Activated CD8-positive, alpha-beta memory T cell treated with anti-CD3 and anti-CD28 coated beads for 36 hours (primary cell): ENCODE data around the gene CAPSL. TPM values are rescaled to one million over a fixed set of nuclear protein-coding genes. Genes with fewer than 3 reads are reported as not detected.
"Not testable (repeated sequence)": the region's sequence is repeated elsewhere in the genome, so short reads cannot be mapped to it uniquely, and the experiment has no call there.

ENCODE experiments used
- CTCF ChIA-PET: fragments of 350-600 bp; sonication (Branson Sonifier 250); formaldehyde crosslinking; loops from one replicate; lab custom pipeline; 2021; ENCODE audit warnings: antibody characterized with exemption; lab: Charles Lee
- POLR2A ChIA-PET: fragments of 350-600 bp; sonication (Branson Sonifier 250); formaldehyde crosslinking; loops from one replicate; lab custom pipeline; 2021; ENCODE audit warnings: antibody characterized with exemption; lab: Charles Lee
- total RNA-seq, 2 experiments: library from RNA; stranded (reverse); gene quantifications; one replicate each; pipeline ENCODE4 v1.2.3, GENCODE V29; 2021

CAPSL gene
- under 1 TPM; 0.27 to 0.44 TPM for total RNA-seq

GRCh38 chr5:35938568-35939227 lies at the start of gene CAPSL:
Gene CAPSL (minus strand): TSS chr5:35938622. CDS start chr5:35921120, 17,502 bp downstream.
- POLR2A ChIA-PET = no interaction called here
- CTCF ChIA-PET = interaction anchor here (0.5 kb wide), 1 partner anchor 1500 kb away, joined by 3 read pairs; no protein-coding TSS in a partner anchor

DNA sequence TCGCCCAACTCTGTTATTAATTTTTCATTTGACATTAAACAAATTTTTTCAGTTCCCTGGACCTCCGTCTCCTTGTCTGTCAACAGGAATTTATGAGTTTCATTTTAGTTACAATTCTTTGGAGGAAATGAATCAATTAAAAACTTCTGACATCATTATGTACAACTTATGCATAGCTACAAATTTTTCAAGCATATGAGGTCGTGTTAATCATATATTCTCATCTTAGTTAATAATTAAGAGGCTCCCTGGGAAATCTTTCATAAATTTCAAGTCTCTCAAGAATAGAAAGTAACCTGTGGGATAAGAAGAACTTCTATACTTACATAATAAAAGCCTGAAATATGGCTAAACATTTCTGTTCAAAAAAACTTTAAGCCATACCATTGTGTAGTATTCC lies 49.4 kb upstream of the CAPSL start:
- POLR2A ChIA-PET = no interaction called here
- CTCF ChIA-PET = no interaction called here

- CTCF ChIA-PET = no interaction called here
- POLR2A ChIA-PET = no interaction called here
Measured at GRCh38 chr5:35979715-35980114, 41.3 kb upstream of the CAPSL start.

DNA sequence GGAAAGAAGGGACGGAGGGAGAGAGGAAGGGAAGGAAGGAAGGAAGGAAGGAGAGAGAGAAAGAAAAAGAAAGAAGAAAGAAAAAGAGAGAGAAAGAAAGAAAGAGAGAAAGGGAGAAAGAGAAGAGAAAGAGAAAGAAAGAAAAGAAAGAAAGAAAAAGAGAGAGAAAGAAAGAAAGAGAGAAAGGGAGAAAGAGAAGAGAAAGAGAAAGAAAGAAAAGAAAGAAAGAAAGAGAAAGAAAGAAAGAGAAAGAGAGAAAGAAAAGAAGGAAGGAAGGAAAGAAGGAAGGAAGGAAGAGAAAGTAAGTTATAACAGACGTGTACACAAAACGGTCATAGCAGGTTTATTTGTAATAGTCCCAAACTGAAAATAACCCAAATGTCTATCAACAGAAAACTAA lies 38.4 kb upstream of the CAPSL start:
- POLR2A ChIA-PET, CTCF ChIA-PET: not testable (repeated sequence)

- ChIA-PET POLR2A (no interaction called here), CTCF (no interaction called here)
Measured at GRCh38 chr5:35974570-35974969, 36.1 kb upstream of the CAPSL start.

DNA sequence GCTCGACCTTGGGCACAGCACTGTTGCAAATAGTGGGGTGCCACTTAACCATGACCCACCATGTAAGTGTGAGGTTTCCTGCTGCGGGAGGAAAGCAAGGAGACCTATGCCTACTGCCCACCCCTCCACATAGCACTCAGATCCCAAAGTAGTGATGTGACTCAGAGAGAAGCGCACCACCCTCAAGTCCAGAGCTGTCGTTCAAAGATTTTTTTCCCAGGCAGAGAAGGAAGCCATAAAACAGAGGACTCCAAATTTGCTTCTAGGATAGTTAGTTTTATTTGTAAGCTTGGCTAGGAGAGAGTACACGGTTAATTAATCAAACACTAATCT lies 33.4 kb upstream of the CAPSL start:
- CTCF ChIA-PET = no interaction called here
- POLR2A ChIA-PET = no interaction called here

DNA sequence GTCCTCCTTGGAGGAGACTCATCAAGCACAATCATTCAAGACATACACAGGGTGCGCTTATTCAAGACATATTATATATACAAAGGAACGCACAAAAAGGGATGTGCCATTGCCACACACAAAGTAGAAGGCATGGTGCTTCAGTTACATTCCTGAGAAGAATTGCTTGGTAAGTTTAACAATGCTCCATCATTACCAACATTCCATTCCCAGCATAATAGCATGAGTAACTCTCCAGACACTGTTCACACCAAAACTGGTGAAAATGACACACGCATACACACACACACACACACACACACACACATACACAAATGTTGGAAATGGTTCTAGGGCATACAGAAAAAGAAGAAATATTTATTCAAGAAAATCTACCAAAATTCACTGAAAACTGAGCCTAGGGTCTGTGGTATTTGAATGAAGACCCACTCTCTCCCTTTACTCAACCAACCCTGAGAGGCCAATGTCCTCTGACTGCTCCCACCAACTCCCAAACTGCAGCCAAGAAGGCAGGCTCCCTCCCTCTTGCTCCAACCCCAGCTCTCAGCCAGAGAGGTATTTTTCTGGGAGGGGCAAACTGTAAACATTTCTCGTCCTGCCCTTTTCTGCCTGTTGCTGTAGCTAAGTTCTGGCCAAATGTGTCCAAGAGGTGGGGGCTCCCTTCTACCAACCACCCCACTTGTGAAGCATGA lies 32.9 kb upstream of the CAPSL start:
- CTCF ChIA-PET = no interaction called here
- POLR2A ChIA-PET = no interaction called here

- ChIA-PET POLR2A (no interaction called here), CTCF (interaction anchor here (1.0 kb wide), 1 partner anchor 803 kb away, joined by 3 read pairs; no protein-coding TSS in a partner anchor)
Measured at GRCh38 chr5:35963381-35963843, 25.0 kb upstream of the CAPSL start.

DNA sequence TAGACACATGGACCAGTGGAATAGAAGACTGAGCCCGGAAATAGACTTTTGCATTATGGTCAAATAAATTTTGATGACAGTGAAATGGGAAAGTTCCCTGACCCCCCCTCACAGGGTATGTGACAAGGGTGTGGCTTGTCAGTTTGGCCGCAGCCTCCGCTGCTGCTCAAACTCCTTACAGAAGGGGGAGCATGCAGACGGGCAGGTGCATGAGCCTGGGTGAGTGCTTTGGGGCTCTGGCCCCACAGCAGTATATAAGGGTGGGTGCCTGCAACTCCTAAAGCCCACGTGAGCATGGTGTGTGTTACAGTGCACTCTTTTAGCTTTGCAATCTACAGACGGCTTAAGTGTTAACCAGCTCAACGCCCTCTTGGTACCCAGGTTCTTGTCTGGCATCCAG lies 21.9 kb upstream of the CAPSL start:
- ChIA-PET CTCF (no interaction called here), POLR2A (no interaction called here)

GRCh38 chr5:35956429-35956828 lies 18.0 kb upstream of the CAPSL start:
- CTCF ChIA-PET = interaction anchor here (0.5 kb wide), 1 partner anchor 37 kb away, joined by 3 read pairs; no protein-coding TSS in a partner anchor
- POLR2A ChIA-PET = no interaction called here

DNA sequence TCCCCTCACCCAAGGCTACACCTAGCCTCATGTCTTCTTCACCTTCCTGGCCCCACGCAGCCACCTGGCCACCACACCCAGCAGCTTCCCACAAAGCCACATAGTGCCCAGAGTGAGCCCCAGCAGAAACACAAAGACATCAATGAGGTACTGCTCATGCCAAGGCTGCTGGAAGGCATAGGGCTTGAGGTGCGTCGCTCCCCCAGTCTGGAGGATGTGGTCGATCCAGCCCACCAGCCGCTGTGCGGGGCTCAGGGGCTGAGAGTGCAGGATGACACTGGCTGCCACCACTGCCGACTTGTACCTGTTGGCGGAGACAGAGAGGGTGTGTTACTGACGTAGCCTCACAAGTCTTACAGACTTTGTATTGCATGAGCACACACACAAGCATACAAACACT lies 15.8 kb upstream of the CAPSL start:
- POLR2A ChIA-PET = no interaction called here
- CTCF ChIA-PET = no interaction called here

GRCh38 chr5:35947085-35947484 lies 8.7 kb upstream of the CAPSL start:
- ChIA-PET POLR2A (no interaction called here), CTCF (no interaction called here)

DNA sequence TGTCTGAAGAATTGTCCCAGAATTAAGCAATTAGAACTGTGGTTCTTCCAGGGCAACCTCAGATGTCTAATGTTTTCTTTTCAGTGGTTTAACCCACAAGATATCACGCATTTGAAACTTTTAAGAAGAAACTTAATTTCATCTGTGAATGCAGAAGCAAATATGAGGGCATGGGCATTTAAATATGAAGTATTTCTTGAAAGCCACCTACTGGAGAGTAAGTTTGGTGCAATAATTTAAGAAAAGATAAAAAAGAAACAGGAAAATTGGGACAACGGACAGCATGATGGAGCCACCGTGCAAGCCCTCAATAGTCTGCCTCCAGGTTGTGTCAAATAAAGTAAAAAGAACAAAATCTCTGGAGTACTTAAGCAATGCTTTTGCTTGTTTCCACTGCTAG lies 1.2 kb upstream of the CAPSL start:
- CTCF ChIA-PET = no interaction called here
- POLR2A ChIA-PET = no interaction called here

DNA sequence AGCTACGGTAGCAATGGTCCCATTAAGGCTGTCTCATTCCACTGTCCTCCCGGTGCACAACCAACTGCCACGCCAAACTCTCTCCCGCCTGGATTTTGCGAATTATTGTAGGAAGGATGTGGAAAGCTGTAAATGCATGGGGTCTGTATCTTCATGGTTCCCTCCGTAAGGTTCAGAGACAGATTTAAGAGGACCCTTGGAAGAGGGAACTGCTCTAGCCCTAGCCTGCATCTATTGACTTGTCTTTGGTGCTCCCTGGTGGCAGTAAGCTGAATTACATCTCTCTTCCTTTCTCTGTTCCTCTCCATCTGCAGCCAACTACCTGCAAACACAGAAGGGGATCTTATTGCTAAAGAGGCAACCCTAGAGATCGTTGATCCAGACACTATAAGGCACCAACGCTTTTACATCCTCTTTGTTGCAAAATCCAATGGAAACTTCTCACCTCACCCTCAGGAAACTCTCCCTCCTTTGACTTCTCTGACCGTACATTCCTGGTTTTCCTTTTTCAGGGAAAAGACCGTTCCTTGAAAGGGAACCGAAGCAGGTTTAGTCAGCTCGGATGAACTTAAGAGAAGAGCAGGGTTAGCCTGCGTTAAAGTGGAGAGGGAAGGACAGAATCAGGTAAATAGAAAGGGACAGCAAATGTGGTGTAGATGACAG lies 11.9 kb downstream of the CAPSL start:
- POLR2A ChIA-PET = interaction anchor here (0.6 to 0.8 kb wide), 2 partner anchors 74 to 115 kb away, joined by 6 to 7 read pairs; no protein-coding TSS in a partner anchor

GRCh38 chr5:35924950-35925722 lies 13.3 kb downstream of the CAPSL start:
- POLR2A ChIA-PET = interaction anchor here (0.6 to 1.2 kb wide), 7 partner anchors 30 to 316 kb away, joined by 3 to 15 read pairs (median 4); partner anchors contain the start of gene NADK2
- CTCF ChIA-PET = interaction anchor here (0.6 to 4.3 kb wide), 32 partner anchors 18 to 832 kb away, joined by 3 to 36 read pairs (median 4); partner anchors contain the start of genes IL7R, SKP2 and SPEF2

More for the DNA sequence above, 11.9 kb downstream of the CAPSL start:
- CTCF ChIA-PET = interaction anchor here (0.6 to 4.3 kb wide), 28 partner anchors 20 to 1010 kb away, joined by 3 to 36 read pairs (median 4); partner anchors contain the start of genes SKP2 and SPEF2

DNA sequence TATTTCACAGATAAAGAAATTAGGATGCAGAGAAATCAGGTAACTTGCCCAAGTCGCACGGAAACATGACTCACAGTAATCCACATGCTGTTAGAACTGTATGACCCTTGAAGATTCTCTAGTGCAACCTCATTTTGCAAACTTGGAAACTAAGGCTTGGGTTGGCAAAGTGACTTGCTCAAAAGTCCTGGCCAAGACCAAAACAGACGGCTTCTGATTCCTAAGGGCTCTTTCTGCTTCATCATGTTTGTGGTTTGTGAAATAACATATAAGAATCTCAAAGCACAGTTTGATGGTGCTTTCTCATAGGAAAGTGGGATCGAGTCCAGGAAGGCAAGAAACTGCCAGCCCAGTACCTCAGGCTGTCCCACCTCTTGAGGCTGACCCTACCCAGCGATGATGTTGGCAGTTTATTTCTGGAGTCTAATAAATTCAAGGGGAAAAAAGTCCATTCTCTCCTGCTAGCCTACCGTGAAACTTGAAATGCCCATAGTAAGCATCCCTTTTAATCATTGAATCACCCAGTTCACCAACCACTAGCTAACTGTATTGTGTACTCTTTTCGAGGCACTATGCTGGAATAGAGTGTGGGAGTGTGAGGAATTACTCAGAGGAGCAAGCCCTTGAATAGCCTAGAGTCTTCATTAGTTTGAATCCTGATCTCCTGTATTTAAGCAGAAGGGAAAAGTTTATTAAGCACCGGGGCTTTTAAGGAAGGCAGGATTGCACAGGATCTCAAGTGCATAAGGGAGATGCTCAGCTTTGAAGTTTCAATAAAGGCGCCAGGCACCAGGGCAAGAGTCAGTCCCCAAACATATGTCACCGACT lies 14.1 kb downstream of the CAPSL start:
- ChIA-PET POLR2A (interaction anchor here (0.8 to 1.2 kb wide), 2 partner anchors 64 to 91 kb away, joined by 3 to 4 read pairs; no protein-coding TSS in a partner anchor), CTCF (interaction anchor here (0.7 to 4.3 kb wide), 22 partner anchors 17 to 832 kb away, joined by 3 to 36 read pairs (median 6); partner anchors contain the start of genes IL7R and SPEF2)

- ChIA-PET POLR2A (no interaction called here), CTCF (interaction anchor here (1.1 kb wide), 1 partner anchor 13 kb away, joined by 3 read pairs; no protein-coding TSS in a partner anchor)
Measured at GRCh38 chr5:35922468-35922867, 16.0 kb downstream of the CAPSL start.

DNA sequence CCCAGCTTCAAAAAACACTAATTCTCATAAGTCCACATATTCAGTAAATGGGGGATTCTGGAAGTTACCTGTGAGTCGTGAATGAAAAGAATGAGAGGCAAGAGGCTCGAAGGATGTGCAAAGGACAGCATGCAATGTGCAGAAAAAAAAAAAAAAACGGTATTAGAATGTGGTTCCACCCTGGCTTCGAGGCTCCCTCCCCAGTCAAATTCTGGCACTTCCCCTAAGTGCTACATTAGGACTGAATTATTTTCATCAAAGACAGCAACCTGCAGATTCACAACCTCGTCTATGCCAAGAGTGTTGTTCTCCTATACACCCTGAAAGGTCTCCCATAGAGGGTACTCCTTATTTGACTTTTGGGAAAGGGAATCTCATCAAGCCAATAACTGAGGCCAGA lies 16.5 kb downstream of the CAPSL start:
- POLR2A ChIA-PET = no interaction called here
- CTCF ChIA-PET = interaction anchor here (0.7 to 1.4 kb wide), 3 partner anchors 13 to 1713 kb away, joined by 3 to 4 read pairs (median 3); no protein-coding TSS in a partner anchor
